ENCODE measurements around the gene ICA1. TPM values are rescaled to one million over a fixed set of nuclear protein-coding genes. Genes with fewer than 3 reads are reported as not detected.

The ICA1 gene
- polyA plus RNA-seq, 2 of the 4 experiments (the other 2 are of a cell fraction), result 0.66 to 2.0 TPM

DNA sequence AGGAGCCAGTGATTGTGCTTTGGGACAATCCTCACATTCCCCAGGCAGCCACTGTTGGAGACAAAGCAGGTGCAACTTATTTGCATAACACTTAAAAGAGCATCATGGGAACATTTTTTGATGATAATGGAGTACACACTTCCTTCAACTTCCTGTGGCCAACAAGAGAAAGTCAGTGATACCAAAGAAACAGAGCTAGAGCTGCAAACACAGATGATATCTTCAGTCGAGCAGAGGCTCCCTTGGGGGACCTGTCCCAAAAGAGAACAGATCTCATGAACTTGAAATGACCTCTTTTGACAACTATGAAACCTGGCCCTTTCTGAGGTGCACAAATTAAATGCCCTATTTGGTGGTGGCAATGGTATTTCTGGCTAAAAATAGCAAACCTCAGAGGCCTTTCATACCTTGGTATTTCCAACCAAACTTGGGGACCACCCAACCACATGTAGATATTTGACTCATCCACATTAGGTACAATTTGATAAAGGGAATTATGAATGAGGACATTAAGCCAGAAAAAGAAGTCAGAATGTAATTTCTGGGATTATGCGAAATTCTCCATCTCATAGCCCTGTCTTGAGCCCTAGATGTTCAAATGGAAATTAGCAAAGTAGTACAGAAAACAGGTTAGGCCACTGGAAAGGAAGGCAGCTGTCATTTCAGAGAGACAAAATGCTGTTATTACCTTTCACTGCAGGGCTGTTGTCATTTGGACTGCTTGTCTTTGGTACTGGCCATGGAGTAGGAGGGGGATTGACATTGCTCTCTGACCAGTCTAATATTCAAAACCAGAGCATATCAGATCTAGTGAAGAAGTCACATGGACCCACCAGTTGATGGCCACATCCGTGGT is 146.2 kb downstream of the ICA1 start (continued):
- TF ChIP-seq HOXB13 (CRISPR knock-in tag; IDR thresholded peaks at IDR 0.05; ENCODE audit: low read depth) (no peak), RCOR1 (IDR thresholded peaks at IDR 0.05; ENCODE audit: low read depth, low read length) (no peak), HDAC2 (IDR thresholded peaks at IDR 0.05) (no peak)

DNA sequence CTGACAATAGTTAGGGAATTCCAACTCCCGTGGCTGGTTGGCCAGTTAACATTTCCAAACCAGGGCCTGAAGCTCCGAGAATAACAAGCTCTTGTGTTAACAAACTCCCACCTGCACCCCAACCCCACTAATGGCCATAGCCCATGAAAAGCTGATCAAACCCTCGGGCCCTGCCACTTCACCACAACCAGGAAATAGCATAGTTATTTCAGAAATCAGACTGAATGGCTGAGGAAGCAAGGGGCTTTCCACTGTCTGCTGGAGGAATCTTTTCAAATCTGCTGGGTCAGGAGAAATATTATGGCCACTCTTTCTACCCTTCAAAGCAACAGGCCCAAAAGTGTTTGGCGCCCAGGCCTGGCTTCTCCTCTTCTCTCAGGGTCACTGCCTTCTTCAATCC is 147.8 kb downstream of the ICA1 start:
- Histone ChIP-seq H3K27ac (no peak overlapping the region), H3K9me3 (no peaks in the 10 kb centered on the region), H3K4me1 (no peaks in the 10 kb centered on the region), H3K4me3 (no peak overlapping the region), H3K4me2 (no peak overlapping the region)
- WGBS (ENCODE audit: missing lambda C conversion rate), result 41% methylated on average over 4 of the region's 4 CpGs
- FAIRE-seq (no peak), ATAC-seq (no peak), DNase-seq (ENCODE audit: low read depth in 1 of 2, low spot score in 1 of 2) (no peak)
- POLR2A ChIA-PET, result no interaction called here
- CTCF ChIA-PET, result no interaction called here
- TF ChIP-seq KDM1A (IDR thresholded peaks at IDR 0.05; ENCODE audit: low read depth), result no peak

DNA sequence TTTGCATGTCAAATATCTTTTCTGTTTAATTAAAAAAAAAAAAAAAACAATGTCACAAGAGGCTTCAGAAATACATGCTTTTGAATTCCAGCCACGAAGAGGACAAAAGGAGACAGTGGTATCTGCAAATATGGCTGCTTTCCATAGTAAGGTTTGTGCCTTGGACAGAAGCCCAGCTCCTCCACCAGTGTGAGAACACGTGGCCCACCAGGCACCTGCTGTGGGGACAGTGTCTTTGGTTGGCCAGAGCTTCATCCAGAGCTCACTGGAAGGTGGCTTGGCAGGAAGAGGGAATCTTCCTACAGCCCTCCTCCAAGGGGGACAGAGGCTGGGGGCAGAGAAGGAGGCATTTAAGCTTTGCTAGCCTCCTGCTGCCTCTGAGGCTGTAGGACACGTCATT is 148.8 kb downstream of the ICA1 start:
- ChIA-PET POLR2A (no interaction called here), CTCF (no interaction called here)

DNA sequence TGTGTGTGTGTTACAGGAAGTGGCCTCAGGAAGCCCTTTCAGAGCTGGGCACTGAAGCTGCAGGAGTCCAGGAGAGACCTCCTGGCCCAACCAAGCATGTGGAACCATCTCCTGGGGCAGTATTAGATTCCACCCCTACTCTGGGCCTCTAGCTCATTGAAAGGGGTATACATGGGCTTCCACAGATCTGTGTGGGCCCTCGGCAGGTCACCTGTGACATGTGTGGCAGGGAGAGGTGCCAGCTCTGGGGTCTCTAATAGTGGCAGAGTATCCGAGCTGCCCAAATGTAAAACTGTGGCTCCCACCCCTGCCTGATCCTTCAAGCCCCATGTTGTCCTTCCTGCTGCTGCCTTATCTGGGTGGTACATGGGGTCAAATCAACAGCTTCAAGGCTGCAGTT is 149.3 kb downstream of the ICA1 start:
- Histone ChIP-seq H3K4me2 (no peak overlapping the region), H3K27ac (no peak overlapping the region), H3K4me3 (no peak overlapping the region), H3K9me3 (no peaks in the 10 kb centered on the region), H3K4me1 (no peaks in the 10 kb centered on the region)
- no peak for DNase-seq (ENCODE audit: low read depth in 1 of 2, low spot score in 1 of 2)
- FAIRE-seq, result no peak
- TF ChIP-seq GATA3 (IDR thresholded peaks at IDR 0.05; ENCODE audit: borderline replicate concordance) (no peak), FOSB (CRISPR knock-in tag; IDR thresholded peaks at IDR 0.05) (no peak), ZFP36 (IDR thresholded peaks at IDR 0.05; ENCODE audit: borderline replicate concordance, partially characterized antibody) (no peak), JUN (IDR thresholded peaks at IDR 0.05) (no peak), RARB (CRISPR knock-in tag; IDR thresholded peaks at IDR 0.05) (no peak), ZSCAN20 (CRISPR knock-in tag; IDR thresholded peaks at IDR 0.05) (no peak), MAFK (IDR thresholded peaks at IDR 0.05; ENCODE audit: partially characterized antibody) (no peak), HOXB13 (CRISPR knock-in tag; IDR thresholded peaks at IDR 0.05; ENCODE audit: low read depth) (no peak), RAD21 (conservative IDR thresholded peaks at IDR 0.05 in 1 of 2, IDR thresholded peaks at IDR 0.05 in 1 of 2) (no peak), EP300 (IDR thresholded peaks at IDR 0.05) (no peak), FOXS1 (CRISPR knock-in tag; IDR thresholded peaks at IDR 0.05) (no peak)
- TF ChIP-seq, protein P1, sequence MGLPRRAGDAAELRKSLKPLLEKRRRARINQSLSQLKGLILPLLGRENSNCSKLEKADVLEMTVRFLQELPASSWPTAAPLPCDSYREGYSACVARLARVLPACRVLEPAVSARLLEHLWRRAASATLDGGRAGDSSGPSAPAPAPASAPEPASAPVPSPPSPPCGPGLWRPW (IDR thresholded peaks at IDR 0.05), result no peak
- TF ChIP-seq, protein P2, sequence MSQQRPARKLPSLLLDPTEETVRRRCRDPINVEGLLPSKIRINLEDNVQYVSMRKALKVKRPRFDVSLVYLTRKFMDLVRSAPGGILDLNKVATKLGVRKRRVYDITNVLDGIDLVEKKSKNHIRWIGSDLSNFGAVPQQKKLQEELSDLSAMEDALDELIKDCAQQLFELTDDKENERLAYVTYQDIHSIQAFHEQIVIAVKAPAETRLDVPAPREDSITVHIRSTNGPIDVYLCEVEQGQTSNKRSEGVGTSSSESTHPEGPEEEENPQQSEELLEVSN (IDR thresholded peaks at IDR 0.05; ENCODE audit: borderline replicate concordance, low read depth), result no peak
- ChIA-PET POLR2A (no interaction called here), CTCF (no interaction called here)
- ATAC-seq, result no peak
- WGBS (ENCODE audit: missing lambda C conversion rate), result 65% methylated on average over 2 of the region's 2 CpGs

More for the DNA sequence above, 148.8 kb downstream of the ICA1 start:
- no peak for DNase-seq (ENCODE audit: low read depth in 1 of 2, low spot score in 1 of 2)
- TF ChIP-seq RARB (CRISPR knock-in tag; IDR thresholded peaks at IDR 0.05), result no peak
- TF ChIP-seq NR3C1 (IDR thresholded peaks at IDR 0.05), result no peak
- TF ChIP-seq CBX2 (IDR thresholded peaks at IDR 0.05; ENCODE audit: borderline replicate concordance, low read depth), result no peak
- no peak for TF ChIP-seq PHF8 (IDR thresholded peaks at IDR 0.05; ENCODE audit: borderline replicate concordance, low read depth)
- TF ChIP-seq FOSL2 (IDR thresholded peaks at IDR 0.05), result no peak
- TF ChIP-seq FOSL2 (CRISPR knock-in tag; IDR thresholded peaks at IDR 0.05), result no peak
- no peak for TF ChIP-seq ZSCAN20 (CRISPR knock-in tag; IDR thresholded peaks at IDR 0.05)
- TF ChIP-seq, protein P3, sequence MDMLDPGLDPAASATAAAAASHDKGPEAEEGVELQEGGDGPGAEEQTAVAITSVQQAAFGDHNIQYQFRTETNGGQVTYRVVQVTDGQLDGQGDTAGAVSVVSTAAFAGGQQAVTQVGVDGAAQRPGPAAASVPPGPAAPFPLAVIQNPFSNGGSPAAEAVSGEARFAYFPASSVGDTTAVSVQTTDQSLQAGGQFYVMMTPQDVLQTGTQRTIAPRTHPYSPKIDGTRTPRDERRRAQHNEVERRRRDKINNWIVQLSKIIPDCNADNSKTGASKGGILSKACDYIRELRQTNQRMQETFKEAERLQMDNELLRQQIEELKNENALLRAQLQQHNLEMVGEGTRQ (IDR thresholded peaks at IDR 0.05), result no peak
- no peak for TF ChIP-seq HOXB5 (CRISPR knock-in tag; IDR thresholded peaks at IDR 0.05)
- TF ChIP-seq, protein P2 (IDR thresholded peaks at IDR 0.05; ENCODE audit: borderline replicate concordance, low read depth), result no peak
- TF ChIP-seq, protein P4, sequence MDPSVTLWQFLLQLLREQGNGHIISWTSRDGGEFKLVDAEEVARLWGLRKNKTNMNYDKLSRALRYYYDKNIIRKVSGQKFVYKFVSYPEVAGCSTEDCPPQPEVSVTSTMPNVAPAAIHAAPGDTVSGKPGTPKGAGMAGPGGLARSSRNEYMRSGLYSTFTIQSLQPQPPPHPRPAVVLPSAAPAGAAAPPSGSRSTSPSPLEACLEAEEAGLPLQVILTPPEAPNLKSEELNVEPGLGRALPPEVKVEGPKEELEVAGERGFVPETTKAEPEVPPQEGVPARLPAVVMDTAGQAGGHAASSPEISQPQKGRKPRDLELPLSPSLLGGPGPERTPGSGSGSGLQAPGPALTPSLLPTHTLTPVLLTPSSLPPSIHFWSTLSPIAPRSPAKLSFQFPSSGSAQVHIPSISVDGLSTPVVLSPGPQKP (IDR thresholded peaks at IDR 0.05; ENCODE audit: low read depth, low read length), result no peak
- no peak for TF ChIP-seq CBX8 (IDR thresholded peaks at IDR 0.05)
- H3K27ac ChIP-seq, result no peak overlapping the region
- H3K4me1 ChIP-seq, result no peaks in the 10 kb centered on the region
- no peak for ATAC-seq
- WGBS (ENCODE audit: missing lambda C conversion rate), result 42% methylated on average over 3 of the region's 3 CpGs
- no peak for FAIRE-seq
- no peak overlapping the region for H3K4me3 ChIP-seq
- no peak overlapping the region for H3K4me2 ChIP-seq
- H3K9me3 ChIP-seq, result no peaks in the 10 kb centered on the region
